GM12878 (cell line): ENCODE measurements around the gene AFMID. TPM values are rescaled to one million over a fixed set of nuclear protein-coding genes. Genes with fewer than 3 reads are reported as not detected.

Source experiments
- ATAC-seq: fragments of 200-7000 bp; cut with Tn5 transposase; 3 replicates; pipeline ENCODE4 v1.9.1; 2020; ENCODE audit warnings: mild to moderate bottlenecking, moderate library complexity
- BruUV-seq: library from RNA; stranded (reverse); fragments of 400-500 nt; replicated peaks from 2 replicates; lab custom pipeline; 2021; lab: Mats Ljungman, UMichigan
- CTCF ChIA-PET: fragments of 300-600 bp; sonication (Branson Sonifier 250); formaldehyde crosslinking; extraction: SDS; loops from one replicate; lab custom pipeline; 2021; ENCODE audit warnings: inconsistent platforms; lab: Yijun Ruan, JAX
- POLR2A ChIA-PET: fragments of 350-600 bp; formaldehyde crosslinking; extraction: SDS; loops from one replicate; lab custom pipeline; 2021; ENCODE audit warnings: inconsistent platforms; lab: Charles Lee
- RAD21 ChIA-PET: fragments of 300-600 bp; sonication (Branson Sonifier 250); formaldehyde crosslinking; loops from one replicate; lab custom pipeline; 2023; ENCODE audit warnings: antibody characterized with exemption; ENCODE audit not compliant: unreplicated experiment; lab: Charles Lee
- SMC1A ChIA-PET: fragments of 300-600 bp; sonication (Branson Sonifier 250); formaldehyde crosslinking; loops from one replicate; lab custom pipeline; 2023; ENCODE audit not compliant: unreplicated experiment, uncharacterized antibody; lab: Charles Lee
- DNase-seq: peaks from one replicate; pipeline ENCODE4 v3.0.0-alpha.2; 2011; ENCODE audit warnings: low read depth, low spot score
- FAIRE-seq: peaks from 3 replicates; lab custom pipeline; 2011; peaks lifted over from hg19 to GRCh38; lab: Jason Lieb, UNC
- H2AFZ ChIP-seq: 2 replicates; pipeline ENCODE4 v1.6.0; 2011; ENCODE audit warnings: low read depth, low read length, control low read depth; ENCODE audit not compliant: control insufficient read depth
- H3K27ac ChIP-seq: 2 replicates; pipeline ENCODE4 v1.5.1; 2011; ENCODE audit warnings: control low read depth; ENCODE audit not compliant: control insufficient read depth, insufficient read depth
- H3K27me3 ChIP-seq, 2 experiments: replicated peaks in 1 of 2; 2 replicates each; pipeline versions ENCODE4 v1.6.0 to v1.6.1; 2011; ENCODE audit warnings: low read length in 1 of 2; ENCODE audit not compliant: control insufficient read depth in 2 of 2, insufficient read depth in 2 of 2
- H3K36me3 ChIP-seq, 2 experiments: 2 replicates each; pipeline ENCODE4 v1.5.1; 2011; ENCODE audit warnings: low read length in 1 of 2; ENCODE audit not compliant: control insufficient read depth in 2 of 2, insufficient read depth in 2 of 2
- H3K4me1 ChIP-seq: 2 replicates; pipeline ENCODE4 v1.6.1; 2011; ENCODE audit warnings: mild to moderate bottlenecking, low read length, moderate library complexity, mixed read lengths; ENCODE audit not compliant: control insufficient read depth, insufficient read depth
- H3K4me2 ChIP-seq: 2 replicates; pipeline ENCODE4 v1.6.0; 2011; ENCODE audit warnings: control low read depth; ENCODE audit not compliant: control insufficient read depth, insufficient read depth
- H3K4me3 ChIP-seq: fragments of 200-600 bp; sonication (generic); 2 replicates; pipeline ENCODE4 v1.5.1; 2016
- H3K79me2 ChIP-seq: 2 replicates; pipeline ENCODE4 v1.6.0; 2011; ENCODE audit warnings: low read length; ENCODE audit not compliant: control insufficient read depth, insufficient read depth
- H3K9ac ChIP-seq: 2 replicates; pipeline ENCODE4 v1.8.0; 2011; ENCODE audit warnings: low read length, control low read depth, mixed read lengths; ENCODE audit not compliant: control insufficient read depth, insufficient read depth
- H3K9me3 ChIP-seq: replicated peaks from 3 replicates; pipeline ENCODE4 v1.5.1; 2011; ENCODE audit warnings: mild to moderate bottlenecking, low read length; ENCODE audit not compliant: control insufficient read depth, insufficient read depth
- H4K20me1 ChIP-seq: 2 replicates; pipeline ENCODE4 v1.6.0; 2011; ENCODE audit not compliant: control insufficient read depth, insufficient read depth
- BHLHE40 ChIP-seq, 2 experiments: fragments of 450-650 bp in 1 of 2; IDR thresholded peaks; 2 replicates each; pipeline ENCODE4 v1.6.1; 2011 to 2017; ENCODE audit warnings: low read depth in 2 of 2, borderline replicate concordance in 1 of 2, improper control_type of control experiment in 1 of 2, low read length in 1 of 2, mild to moderate bottlenecking in 1 of 2
- EGR1 ChIP-seq, 2 experiments: IDR thresholded peaks; 1 replicate in 1 of 2; 2 replicates in 1 of 2; pipeline ENCODE4 v1.6.1; 2011 to 2012; ENCODE audit warnings: low read depth in 2 of 2, low read length in 2 of 2, borderline replicate concordance in 1 of 2, mild to moderate bottlenecking in 1 of 2, moderate library complexity in 1 of 2
- HDAC2 ChIP-seq: fragments of 200-600 bp; sonication (generic); IDR thresholded peaks from 2 replicates; pipeline ENCODE4 v1.6.1; 2017
- HDGF ChIP-seq: fragments of 450-650 bp; IDR thresholded peaks from 2 replicates; pipeline ENCODE4 v1.6.1; 2016; ENCODE audit warnings: antibody characterized with exemption
- IKZF1 ChIP-seq: fragments of 450-650 bp; conservative IDR thresholded peaks from 2 replicates; pipeline ENCODE4 v1.6.1; 2017; ENCODE audit warnings: antibody characterized with exemption, mild to moderate bottlenecking
- NFYB ChIP-seq: IDR thresholded peaks from 2 replicates; pipeline ENCODE4 v1.6.1; 2011; ENCODE audit warnings: low read depth, mild to moderate bottlenecking, low read length, improper control_type of control experiment, moderate library complexity; ENCODE audit not compliant: insufficient read depth
- SMC3 ChIP-seq: IDR thresholded peaks from 2 replicates; pipeline ENCODE4 v1.6.1; 2011; ENCODE audit warnings: low read length, improper control_type of control experiment, borderline replicate concordance
- TCF3 ChIP-seq: IDR thresholded peaks from 2 replicates; pipeline ENCODE4 v1.6.1; 2012; ENCODE audit warnings: low read depth, mild to moderate bottlenecking, low read length, borderline replicate concordance; ENCODE audit not compliant: insufficient read depth
- YBX1 ChIP-seq: fragments of 450-650 bp; IDR thresholded peaks from 2 replicates; pipeline ENCODE4 v1.6.1; 2016; ENCODE audit warnings: antibody characterized with exemption
- ZNF217 ChIP-seq: fragments of 450-650 bp; IDR thresholded peaks from 2 replicates; pipeline ENCODE4 v1.6.1; 2017; ENCODE audit warnings: antibody characterized with exemption, mild to moderate bottlenecking
- ZSCAN29 ChIP-seq: fragments of 450-650 bp; IDR thresholded peaks from 2 replicates; pipeline ENCODE4 v1.6.1; 2017; ENCODE audit warnings: mild to moderate bottlenecking, moderate library complexity
- ZZZ3 ChIP-seq: IDR thresholded peaks from 2 replicates; pipeline ENCODE4 v1.6.1; 2011; ENCODE audit warnings: low read depth; ENCODE audit not compliant: control insufficient read depth, insufficient read length
- WGBS: methylation state at CpG from one replicate; pipeline ENCODE4 v1.1.6; 2016; ENCODE audit warnings: low lambda C conversion rate; ENCODE audit not compliant: insufficient replicate concordance, insufficient coverage; ENCODE audit errors: missing lambda C conversion rate; 5-methylcytosine and 5-hydroxymethylcytosine counted together
- in situ Hi-C: fragments of 300-500 bp; cut with MboI; formaldehyde crosslinking; loops from 9 replicates; pipeline ENCODE4 v1.14.3; 2018; ENCODE audit warnings: mixed read lengths
- intact Hi-C: fragments of 100-400 bp; cut with micrococcal nuclease; formaldehyde crosslinking; loops from one replicate; pipeline ENCODE4 v1.14.2; 2022; ENCODE audit not compliant: unreplicated experiment
- polyA plus RNA-seq, 11 experiments: library from polyadenylated mRNA; depleted of rRNA in 4 of 11; unstranded in 6 of 11; stranded (reverse) in 5 of 11; fragments of >200 nt; fragmentation: Nextera tagmentation in 4 of 11; fragmentation: Illumina TruSeq in 1 of 11; extraction: Ambion mirVana in 4 of 11; extraction: Trizol in 1 of 11; gene quantifications; 1 replicate in 1 of 11; 2 replicates in 10 of 11; pipeline versions ENCODE4 v1.2.1 to v1.2.3, GENCODE V29; 2011 to 2016; ENCODE audit warnings: inconsistent platforms in 2 of 11, missing spikeins in 2 of 11, low read depth in 1 of 11
- total RNA-seq, 4 experiments: library from RNA; depleted of rRNA in 3 of 4; stranded (reverse); fragments of >200 nt in 3 of 4; fragmentation: Illumina TruSeq in 1 of 4; extraction: Trizol in 1 of 4; gene quantifications; 2 replicates each; pipeline versions ENCODE4 v1.2.1 to v1.2.3, GENCODE V29; 2013 to 2021
- TF ChIP-seq, protein P1 (sequence below): IDR thresholded peaks from 2 replicates; pipeline ENCODE4 v1.6.1; 2012; ENCODE audit warnings: low read depth, low read length, improper control_type of control experiment
- TF ChIP-seq, protein P2 (sequence below): fragments of 450-650 bp; IDR thresholded peaks from 2 replicates; pipeline ENCODE4 v1.6.1; 2016; ENCODE audit warnings: mild to moderate bottlenecking
- TF ChIP-seq, protein P3 (sequence below), 3 experiments: IDR thresholded peaks in 2 of 3; conservative IDR thresholded peaks in 1 of 3; 2 replicates each; pipeline ENCODE4 v1.5.1; 2011; ENCODE audit warnings: low read depth in 3 of 3, low read length in 3 of 3, mild to moderate bottlenecking in 3 of 3, control low read depth in 2 of 3, moderate library complexity in 2 of 3, inconsistent platforms in 1 of 3, mixed read lengths in 1 of 3; ENCODE audit not compliant: control insufficient read depth in 2 of 3, insufficient read depth in 1 of 3; ENCODE audit errors: extremely low read depth in 1 of 3

The AFMID gene
- total and polyA plus RNA-seq, 10 of the 15 experiments (the other 5 are each of a cell fraction or from before 2014, with no cell fraction given): 36.1 to 98.8 (median 51.6) TPM

DNA sequence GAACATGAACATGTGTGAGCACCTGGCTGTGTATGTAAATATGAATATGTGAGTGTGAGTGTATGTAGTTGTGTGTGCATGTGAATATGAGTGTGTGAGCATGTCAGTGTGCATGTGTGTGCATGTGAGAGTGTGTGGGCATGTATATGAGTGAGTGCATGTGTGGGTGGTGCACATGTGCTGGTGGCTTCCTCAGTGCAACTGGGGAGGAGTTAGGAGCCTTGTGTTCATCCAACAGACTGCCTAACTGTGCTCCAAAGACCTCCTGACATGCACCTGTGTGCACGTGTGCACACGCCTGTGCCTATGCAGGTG lies 45.7 kb downstream of the AFMID start:
- no peak overlapping the region for H2AFZ ChIP-seq
- no peaks in the 10 kb centered on the region for H3K36me3 ChIP-seq
- H3K27me3 ChIP-seq: peaks cover 6 to 9% of the 10 kb centered on the region in 2 experiments; a peak in 3 of 4 replicates
- peaks cover 2% of the 10 kb centered on the region; the same call in 1 of the 2 replicates for H3K4me1 ChIP-seq
- POLR2A ChIA-PET: no interaction called here
- 52% methylated on average over 2 of the region's 2 CpGs for WGBS
- peak; percentile 81 for TF ChIP-seq HDGF
- TF ChIP-seq SMC3: no peak
- TF ChIP-seq YBX1: no peak
- TF ChIP-seq ZSCAN29: no peak
- TF ChIP-seq BHLHE40 (IDR thresholded peaks at IDR 0.05; ENCODE audit: borderline replicate concordance in 1 of 2, low read depth in 2 of 2, low read length in 1 of 2): peak in 1 of 2 experiments; percentile 71; a peak in 2 of 4 replicates
- TF ChIP-seq HDAC2: no peak
- no peak for TF ChIP-seq NFYB
- TF ChIP-seq ZNF217: no peak
- TF ChIP-seq TCF3: no peak
- TF ChIP-seq EGR1 (IDR thresholded peaks at IDR 0.05; ENCODE audit: borderline replicate concordance in 1 of 2, low read depth in 2 of 2, low read length in 2 of 2): no peak
- no peak for TF ChIP-seq IKZF1
- TF ChIP-seq, protein P1, sequence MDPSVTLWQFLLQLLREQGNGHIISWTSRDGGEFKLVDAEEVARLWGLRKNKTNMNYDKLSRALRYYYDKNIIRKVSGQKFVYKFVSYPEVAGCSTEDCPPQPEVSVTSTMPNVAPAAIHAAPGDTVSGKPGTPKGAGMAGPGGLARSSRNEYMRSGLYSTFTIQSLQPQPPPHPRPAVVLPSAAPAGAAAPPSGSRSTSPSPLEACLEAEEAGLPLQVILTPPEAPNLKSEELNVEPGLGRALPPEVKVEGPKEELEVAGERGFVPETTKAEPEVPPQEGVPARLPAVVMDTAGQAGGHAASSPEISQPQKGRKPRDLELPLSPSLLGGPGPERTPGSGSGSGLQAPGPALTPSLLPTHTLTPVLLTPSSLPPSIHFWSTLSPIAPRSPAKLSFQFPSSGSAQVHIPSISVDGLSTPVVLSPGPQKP: no peak
- TF ChIP-seq, protein P2, sequence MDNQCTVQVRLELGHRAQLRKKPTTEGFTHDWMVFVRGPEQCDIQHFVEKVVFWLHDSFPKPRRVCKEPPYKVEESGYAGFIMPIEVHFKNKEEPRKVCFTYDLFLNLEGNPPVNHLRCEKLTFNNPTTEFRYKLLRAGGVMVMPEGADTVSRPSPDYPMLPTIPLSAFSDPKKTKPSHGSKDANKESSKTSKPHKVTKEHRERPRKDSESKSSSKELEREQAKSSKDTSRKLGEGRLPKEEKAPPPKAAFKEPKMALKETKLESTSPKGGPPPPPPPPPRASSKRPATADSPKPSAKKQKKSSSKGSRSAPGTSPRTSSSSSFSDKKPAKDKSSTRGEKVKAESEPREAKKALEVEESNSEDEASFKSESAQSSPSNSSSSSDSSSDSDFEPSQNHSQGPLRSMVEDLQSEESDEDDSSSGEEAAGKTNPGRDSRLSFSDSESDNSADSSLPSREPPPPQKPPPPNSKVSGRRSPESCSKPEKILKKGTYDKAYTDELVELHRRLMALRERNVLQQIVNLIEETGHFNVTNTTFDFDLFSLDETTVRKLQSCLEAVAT: no peak
- TF ChIP-seq ZZZ3: no peak
- TF ChIP-seq, protein P3, sequence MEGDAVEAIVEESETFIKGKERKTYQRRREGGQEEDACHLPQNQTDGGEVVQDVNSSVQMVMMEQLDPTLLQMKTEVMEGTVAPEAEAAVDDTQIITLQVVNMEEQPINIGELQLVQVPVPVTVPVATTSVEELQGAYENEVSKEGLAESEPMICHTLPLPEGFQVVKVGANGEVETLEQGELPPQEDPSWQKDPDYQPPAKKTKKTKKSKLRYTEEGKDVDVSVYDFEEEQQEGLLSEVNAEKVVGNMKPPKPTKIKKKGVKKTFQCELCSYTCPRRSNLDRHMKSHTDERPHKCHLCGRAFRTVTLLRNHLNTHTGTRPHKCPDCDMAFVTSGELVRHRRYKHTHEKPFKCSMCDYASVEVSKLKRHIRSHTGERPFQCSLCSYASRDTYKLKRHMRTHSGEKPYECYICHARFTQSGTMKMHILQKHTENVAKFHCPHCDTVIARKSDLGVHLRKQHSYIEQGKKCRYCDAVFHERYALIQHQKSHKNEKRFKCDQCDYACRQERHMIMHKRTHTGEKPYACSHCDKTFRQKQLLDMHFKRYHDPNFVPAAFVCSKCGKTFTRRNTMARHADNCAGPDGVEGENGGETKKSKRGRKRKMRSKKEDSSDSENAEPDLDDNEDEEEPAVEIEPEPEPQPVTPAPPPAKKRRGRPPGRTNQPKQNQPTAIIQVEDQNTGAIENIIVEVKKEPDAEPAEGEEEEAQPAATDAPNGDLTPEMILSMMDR (IDR thresholded peaks at IDR 0.05 in 2 of 3, conservative IDR thresholded peaks at IDR 0.05 in 1 of 3; ENCODE audit: control insufficient read depth in 2 of 3, extremely low read depth in 1 of 3, insufficient read depth in 1 of 3, low read depth in 3 of 3, low read length in 3 of 3): no peak
- FAIRE-seq: no peak
- BruUV-seq: no TSS peak
- no peak overlapping the region for H3K4me3 ChIP-seq
- RAD21 ChIA-PET: no interaction called here
- no peaks in the 10 kb centered on the region for H3K9me3 ChIP-seq
- in situ Hi-C loops (no loop called here), intact Hi-C loops (no loop called here)
- peak; percentile 21 for ATAC-seq
- H3K27ac ChIP-seq: no peak overlapping the region
- H3K79me2 ChIP-seq: no peaks in the 10 kb centered on the region
- DNase-seq: no peak
- H4K20me1 ChIP-seq: no peaks in the 10 kb centered on the region
- SMC1A ChIA-PET: no interaction called here
- H3K4me2 ChIP-seq: no peak overlapping the region
- CTCF ChIA-PET: interaction anchor here (1.3 kb wide), 1 partner anchor 9 kb away, joined by 3 read pairs; no protein-coding TSS in a partner anchor
- H3K9ac ChIP-seq: no peak overlapping the region
